ENCODE measurements around the gene ANKMY1.

DNA sequence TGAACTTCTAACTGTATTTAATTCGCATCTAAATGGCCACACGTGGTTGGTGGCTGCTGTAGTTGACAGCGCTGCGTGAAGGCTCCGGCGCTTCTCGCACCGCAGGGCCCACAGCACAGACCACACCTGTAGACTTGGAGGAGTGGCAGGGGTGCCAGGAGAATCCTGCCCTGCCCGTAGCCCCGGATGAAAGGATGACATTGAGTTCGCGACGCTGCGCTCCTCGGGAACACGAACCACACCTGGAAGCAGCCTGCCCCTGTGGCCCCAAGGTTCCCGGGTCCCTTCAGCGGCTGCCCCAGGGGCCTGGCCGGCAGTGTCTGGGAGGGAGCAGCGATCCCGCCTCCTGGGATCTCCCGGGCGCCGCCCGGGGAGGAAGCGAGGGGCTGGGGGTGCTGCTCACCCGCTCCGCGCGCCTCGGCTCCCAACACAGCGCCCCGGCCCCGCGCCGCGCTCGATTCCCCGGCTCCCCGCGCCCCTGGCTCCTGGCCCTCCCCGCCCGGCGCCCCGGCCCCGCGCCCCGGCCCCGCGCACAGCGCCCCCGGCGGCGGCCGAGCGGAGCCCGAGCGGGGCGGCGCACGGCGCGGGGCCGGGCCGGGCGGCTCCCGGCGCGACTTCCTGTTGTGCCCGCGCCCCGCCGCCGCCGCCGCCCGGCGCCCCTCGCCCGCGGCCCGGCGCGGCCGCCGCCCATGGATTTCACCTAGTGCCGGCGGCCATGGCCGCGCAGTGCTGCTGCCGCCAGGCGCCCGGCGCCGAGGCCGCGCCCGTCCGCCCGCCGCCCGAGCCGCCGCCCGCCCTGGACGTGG is 10.3 kb upstream of the ANKMY1 start, which contains the start of gene RNPEPL1:
- TF ChIP-seq, protein P1, sequence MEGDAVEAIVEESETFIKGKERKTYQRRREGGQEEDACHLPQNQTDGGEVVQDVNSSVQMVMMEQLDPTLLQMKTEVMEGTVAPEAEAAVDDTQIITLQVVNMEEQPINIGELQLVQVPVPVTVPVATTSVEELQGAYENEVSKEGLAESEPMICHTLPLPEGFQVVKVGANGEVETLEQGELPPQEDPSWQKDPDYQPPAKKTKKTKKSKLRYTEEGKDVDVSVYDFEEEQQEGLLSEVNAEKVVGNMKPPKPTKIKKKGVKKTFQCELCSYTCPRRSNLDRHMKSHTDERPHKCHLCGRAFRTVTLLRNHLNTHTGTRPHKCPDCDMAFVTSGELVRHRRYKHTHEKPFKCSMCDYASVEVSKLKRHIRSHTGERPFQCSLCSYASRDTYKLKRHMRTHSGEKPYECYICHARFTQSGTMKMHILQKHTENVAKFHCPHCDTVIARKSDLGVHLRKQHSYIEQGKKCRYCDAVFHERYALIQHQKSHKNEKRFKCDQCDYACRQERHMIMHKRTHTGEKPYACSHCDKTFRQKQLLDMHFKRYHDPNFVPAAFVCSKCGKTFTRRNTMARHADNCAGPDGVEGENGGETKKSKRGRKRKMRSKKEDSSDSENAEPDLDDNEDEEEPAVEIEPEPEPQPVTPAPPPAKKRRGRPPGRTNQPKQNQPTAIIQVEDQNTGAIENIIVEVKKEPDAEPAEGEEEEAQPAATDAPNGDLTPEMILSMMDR (IDR thresholded peaks at IDR 0.05), result peak in 2 of 5 experiments; percentile 19 to 27
- peak in 2 of 3 donors; percentile 46 to 56 for TF ChIP-seq POLR2AphosphoS5 (IDR thresholded peaks at IDR 0.05)
